ENCODE results near the gene FAM13A.

GRCh38 chr4:88793475-88793874 lies 263.5 kb downstream of the FAM13A start:
- no peak for TF ChIP-seq CTCF (IDR thresholded peaks at IDR 0.05)
- no peak for TF ChIP-seq POLR2A (IDR thresholded peaks at IDR 0.05)
